Calu3 (cell line): Measurements from ENCODE around the gene FOXN4. TPM values are rescaled to one million over a fixed set of nuclear protein-coding genes. Genes with fewer than 3 reads are reported as not detected.

Source experiments
- BruUV-seq: library from RNA; stranded (reverse); fragments of 400-500 nt; replicated peaks from 2 replicates; lab custom pipeline; 2021; lab: Mats Ljungman, UMichigan
- CTCF ChIA-PET: fragments of 300-600 bp; sonication (Branson Sonifier 250); formaldehyde crosslinking; loops from one replicate; lab custom pipeline; 2022; ENCODE audit warnings: antibody characterized with exemption; lab: Charles Lee
- DNase-seq: peaks from one replicate; pipeline ENCODE4 v3.0.0; 2022
- H3K27ac Mint-ChIP-seq: one replicate; pipeline ENCODE4 v1.8.0; 2022; ENCODE audit warnings: mixed read lengths; ENCODE audit not compliant: unreplicated experiment
- H3K27me3 Mint-ChIP-seq: one replicate; pipeline ENCODE4 v1.8.0; 2022; ENCODE audit warnings: mixed read lengths; ENCODE audit not compliant: unreplicated experiment
- H3K36me3 Mint-ChIP-seq: one replicate; pipeline ENCODE4 v1.8.0; 2022; ENCODE audit warnings: mild to moderate bottlenecking, moderate library complexity, mixed read lengths; ENCODE audit not compliant: insufficient read depth, unreplicated experiment
- H3K4me1 Mint-ChIP-seq: one replicate; pipeline ENCODE4 v1.8.0; 2022; ENCODE audit warnings: mild to moderate bottlenecking, low read depth, mixed read lengths; ENCODE audit not compliant: unreplicated experiment
- H3K4me3 Mint-ChIP-seq: one replicate; pipeline ENCODE4 v1.8.0; 2022; ENCODE audit warnings: mild to moderate bottlenecking, low read depth, moderate library complexity, mixed read lengths; ENCODE audit not compliant: unreplicated experiment
- H3K9me3 Mint-ChIP-seq: one replicate; pipeline ENCODE4 v1.8.0; 2022; ENCODE audit warnings: low read depth, mixed read lengths; ENCODE audit not compliant: unreplicated experiment
- CTCF ChIP-seq: fragments of 200-600 bp; IDR thresholded peaks from one replicate; pipeline ENCODE4 v1.8.0; 2022; ENCODE audit warnings: antibody characterized with exemption; ENCODE audit not compliant: unreplicated experiment
- intact Hi-C: fragments of 100-400 bp; cut with micrococcal nuclease; formaldehyde crosslinking; loops from one replicate; pipeline ENCODE4 v1.10.0; 2022; ENCODE audit not compliant: unreplicated experiment
- total RNA-seq: library from RNA; stranded (reverse); gene quantifications from 2 replicates; pipeline ENCODE4 v1.2.3, GENCODE V29; 2022

FOXN4 gene
- total RNA-seq, 1 experiment from 2014 or later, result not detected

GRCh38 chr12:109234012-109234411 lies 75.1 kb downstream of the FOXN4 start:
- no TSS peak for BruUV-seq
- no peak for TF ChIP-seq CTCF
- DNase-seq, result no peak
- H3K27me3 Mint-ChIP-seq, result no peaks in the 10 kb centered on the region
- CTCF ChIA-PET, result no interaction called here
- no peaks in the 10 kb centered on the region for H3K4me1 Mint-ChIP-seq
- H3K4me3 Mint-ChIP-seq, result no peak overlapping the region
- no peaks in the 10 kb centered on the region for H3K36me3 Mint-ChIP-seq
- intact Hi-C loops, result no loop called here
- H3K27ac Mint-ChIP-seq, result no peak overlapping the region
- H3K9me3 Mint-ChIP-seq, result no peaks in the 10 kb centered on the region

- intact Hi-C loops, result no loop called here
- no peaks in the 10 kb centered on the region for H3K4me1 Mint-ChIP-seq
- H3K27me3 Mint-ChIP-seq, result no peaks in the 10 kb centered on the region
- no peaks in the 10 kb centered on the region for H3K9me3 Mint-ChIP-seq
- H3K27ac Mint-ChIP-seq, result no peak overlapping the region
- no peak for DNase-seq
- TF ChIP-seq CTCF, result no peak
- no peaks in the 10 kb centered on the region for H3K36me3 Mint-ChIP-seq
- no TSS peak for BruUV-seq
- CTCF ChIA-PET, result no interaction called here
- no peak overlapping the region for H3K4me3 Mint-ChIP-seq
Observed at GRCh38 chr12:109232731-109233130, 76.4 kb downstream of the FOXN4 start.

GRCh38 chr12:109230193-109230592 lies 78.9 kb downstream of the FOXN4 start:
- H3K36me3 Mint-ChIP-seq, result no peaks in the 10 kb centered on the region
- CTCF ChIA-PET, result no interaction called here
- intact Hi-C loops, result no loop called here

GRCh38 chr12:109228664-109229063 lies 80.4 kb downstream of the FOXN4 start:
- CTCF ChIA-PET, result no interaction called here
- no TSS peak for BruUV-seq
- Mint-ChIP-seq H3K27me3 (no peaks in the 10 kb centered on the region), H3K27ac (no peak overlapping the region), H3K4me3 (no peak overlapping the region), H3K4me1 (no peaks in the 10 kb centered on the region), H3K9me3 (no peaks in the 10 kb centered on the region), H3K36me3 (no peaks in the 10 kb centered on the region)
- intact Hi-C loops, result no loop called here
- DNase-seq, result no peak
- TF ChIP-seq CTCF, result no peak

More at GRCh38 chr12:109230193-109230592, 78.9 kb downstream of the FOXN4 start:
- Mint-ChIP-seq H3K27me3 (no peaks in the 10 kb centered on the region), H3K9me3 (no peaks in the 10 kb centered on the region), H3K27ac (no peak overlapping the region), H3K4me1 (no peaks in the 10 kb centered on the region), H3K4me3 (no peak overlapping the region)
- no peak for TF ChIP-seq CTCF
- no peak for DNase-seq
- no TSS peak for BruUV-seq

Other genes with a start within 250 kb of the FOXN4 start
- 43.1 and 43.2 TPM in 2 replicates for gene ALKBH2, start 215.8 kb downstream of the FOXN4 start, total RNA-seq
- gene UNG, start 211.7 kb downstream of the FOXN4 start, total RNA-seq, result 77.7 and 79.2 TPM in 2 replicates
- gene ACACB, start 192.7 kb downstream of the FOXN4 start, total RNA-seq, result 6.2 and 6.8 TPM in 2 replicates
- not detected in 2 replicates for gene MYO1H, start 38.6 kb upstream of the FOXN4 start, total RNA-seq
- gene KCTD10, start 168.0 kb upstream of the FOXN4 start, total RNA-seq, result 56.7 and 59.0 TPM in 2 replicates
- gene UBE3B, start 168.3 kb upstream of the FOXN4 start, total RNA-seq, result 48.6 and 59.2 TPM in 2 replicates